Keratinocyte (primary cell): ENCODE measurements around the gene SERGEF. TPM values are rescaled to one million over a fixed set of nuclear protein-coding genes. Genes with fewer than 3 reads are reported as not detected.

Experiments used
- DNase-seq: peaks from one replicate; pipeline ENCODE4 v3.0.0-alpha.2; 2011; ENCODE audit warnings: low read depth, missing footprints, low spot score
- FAIRE-seq: peaks from 2 replicates; lab custom pipeline; 2011; peaks lifted over from hg19 to GRCh38; lab: Jason Lieb, UNC
- H2AFZ ChIP-seq: 2 replicates; pipeline ENCODE4 v1.6.0; 2012; ENCODE audit warnings: low read length, control low read depth, inconsistent platforms; ENCODE audit not compliant: control insufficient read depth
- H3K27ac ChIP-seq: 2 replicates; pipeline ENCODE4 v1.5.1; 2011; ENCODE audit warnings: low read length; ENCODE audit not compliant: control insufficient read depth, insufficient read depth
- H3K27me3 ChIP-seq: 3 replicates; pipeline ENCODE4 v1.6.0; 2011; ENCODE audit warnings: low read length; ENCODE audit not compliant: control insufficient read depth, insufficient read depth; ENCODE audit errors: extremely low read depth
- H3K36me3 ChIP-seq, 2 experiments: 2 replicates in 1 of 2; 3 replicates in 1 of 2; pipeline ENCODE4 v1.5.1; 2011; ENCODE audit warnings: low read length in 2 of 2, mild to moderate bottlenecking in 1 of 2; ENCODE audit not compliant: control insufficient read depth in 2 of 2, insufficient read depth in 2 of 2; ENCODE audit errors: extremely low read depth in 1 of 2
- H3K4me1 ChIP-seq: 3 replicates; pipeline ENCODE4 v1.5.1; 2011; ENCODE audit warnings: low read length; ENCODE audit not compliant: control insufficient read depth, insufficient read depth; ENCODE audit errors: extremely low read depth
- H3K4me2 ChIP-seq: 3 replicates; pipeline ENCODE4 v1.6.0; 2011; ENCODE audit warnings: low read depth, low read length; ENCODE audit not compliant: control insufficient read depth, insufficient read depth; ENCODE audit errors: extremely low read depth
- H3K4me3 ChIP-seq, 3 experiments: fragments of 200-600 bp in 1 of 3; sonication (generic) in 1 of 3; 2 replicates in 2 of 3; 3 replicates in 1 of 3; pipeline ENCODE4 v1.5.1; 2011 to 2016; ENCODE audit warnings: low read length in 3 of 3, mild to moderate bottlenecking in 3 of 3, control low read depth in 2 of 3, inconsistent platforms in 1 of 3, low read depth in 1 of 3, mixed read lengths in 1 of 3, mixed run types in 1 of 3, moderate library complexity in 1 of 3; ENCODE audit not compliant: control insufficient read depth in 2 of 3, insufficient read depth in 2 of 3; ENCODE audit errors: extremely low read depth in 1 of 3
- H3K79me2 ChIP-seq: 2 replicates; pipeline ENCODE4 v1.6.0; 2012; ENCODE audit warnings: low read length; ENCODE audit not compliant: control insufficient read depth, insufficient read depth
- H3K9ac ChIP-seq: 3 replicates; pipeline ENCODE4 v1.6.0; 2011; ENCODE audit warnings: low read length; ENCODE audit not compliant: control insufficient read depth, insufficient read depth; ENCODE audit errors: extremely low read depth
- H3K9me1 ChIP-seq: 3 replicates; pipeline ENCODE4 v1.6.0; 2011; ENCODE audit warnings: low read length; ENCODE audit not compliant: control insufficient read depth, insufficient read depth; ENCODE audit errors: extremely low read depth
- H3K9me3 ChIP-seq: 2 replicates; pipeline ENCODE4 v1.5.1; 2012; ENCODE audit warnings: low read depth, low read length; ENCODE audit not compliant: control insufficient read depth
- H4K20me1 ChIP-seq: 3 replicates; pipeline ENCODE4 v1.6.0; 2011; ENCODE audit warnings: low read length; ENCODE audit not compliant: control insufficient read depth, insufficient read depth; ENCODE audit errors: extremely low read depth
- CTCF ChIP-seq, 3 experiments: IDR thresholded peaks in 1 of 3; conservative IDR thresholded peaks in 1 of 3; optimal IDR thresholded peaks in 1 of 3; 2 replicates in 2 of 3; 3 replicates in 1 of 3; pipeline versions ENCODE3 to v1.5.1; 2011; ENCODE audit warnings: low read length in 3 of 3, mild to moderate bottlenecking in 3 of 3, moderate library complexity in 2 of 3, control low read depth in 1 of 3, inconsistent platforms in 1 of 3; ENCODE audit not compliant: insufficient read depth in 2 of 3; ENCODE audit errors: extremely low read depth in 1 of 3
- EZH2 ChIP-seq: IDR thresholded peaks from one replicate; pipeline ENCODE4 v1.6.1; 2012; ENCODE audit warnings: inconsistent platforms, mild to moderate bottlenecking, low read length, moderate library complexity
- dilution Hi-C: fragments of 300-500 bp; cut with MboI; formaldehyde crosslinking; loops from one replicate; pipeline ENCODE4 v1.7.0; 2020; ENCODE audit warnings: low sequenced_read_pairs; ENCODE audit not compliant: extremely low pct_ligation_motif_present
- polyA plus RNA-seq, 5 experiments: library from polyadenylated mRNA; depleted of rRNA in 3 of 5; stranded (reverse) in 3 of 5; stranded (forward) in 1 of 5; unstranded in 1 of 5; fragments of >200 nt; gene quantifications; 1 replicate in 1 of 5; 2 replicates in 3 of 5; 3 replicates in 1 of 5; pipeline versions ENCODE4 v1.2.1 to v1.2.3, GENCODE V29; 2011 to 2012; ENCODE audit warnings: missing spikeins in 2 of 5, low read depth in 1 of 5, low replicate concordance in 1 of 5

SERGEF gene
- polyA plus RNA-seq, 1 donor (not counting 4 experiments of a cell fraction or from before 2014, with no cell fraction given) = 15.6 TPM

GRCh38 chr11:17923217-17923616 lies 89.6 kb downstream of the SERGEF start:
- Histone ChIP-seq H3K79me2 (no peaks in the 10 kb centered on the region), H3K9me3 (no peaks in the 10 kb centered on the region), H3K9me1 (no peaks in the 10 kb centered on the region), H2AFZ (no peak overlapping the region), H3K27ac (no peak overlapping the region), H3K4me3 (no peak overlapping the region), H4K20me1 (no peaks in the 10 kb centered on the region), H3K27me3 (no peaks in the 10 kb centered on the region), H3K36me3 (peaks cover 0 to 2% of the 10 kb centered on the region in 2 experiments), H3K9ac (no peak overlapping the region), H3K4me2 (no peak overlapping the region), H3K4me1 (no peaks in the 10 kb centered on the region)
- DNase-seq (no peak), FAIRE-seq (no peak)
- dilution Hi-C loops = no loop called here
- no peak for TF ChIP-seq EZH2
- no peak for TF ChIP-seq CTCF (optimal IDR thresholded peaks at IDR 0.05 in 1 of 3, IDR thresholded peaks at IDR 0.05 in 1 of 3, conservative IDR thresholded peaks at IDR 0.05 in 1 of 3; ENCODE audit: extremely low read depth in 1 of 3, insufficient read depth in 2 of 3, low read length in 3 of 3)

- Histone ChIP-seq H3K4me3 (no peak overlapping the region), H3K4me1 (no peaks in the 10 kb centered on the region), H3K79me2 (no peaks in the 10 kb centered on the region), H3K36me3 (peaks cover 0 to 2% of the 10 kb centered on the region in 2 experiments), H3K27ac (no peak overlapping the region), H4K20me1 (no peaks in the 10 kb centered on the region), H2AFZ (no peak overlapping the region), H3K4me2 (no peak overlapping the region), H3K9me3 (no peaks in the 10 kb centered on the region), H3K9me1 (no peaks in the 10 kb centered on the region), H3K27me3 (no peaks in the 10 kb centered on the region), H3K9ac (no peak overlapping the region)
- FAIRE-seq (no peak), DNase-seq (no peak)
- TF ChIP-seq CTCF (optimal IDR thresholded peaks at IDR 0.05 in 1 of 3, IDR thresholded peaks at IDR 0.05 in 1 of 3, conservative IDR thresholded peaks at IDR 0.05 in 1 of 3; ENCODE audit: extremely low read depth in 1 of 3, insufficient read depth in 2 of 3, low read length in 3 of 3) = no peak
- TF ChIP-seq EZH2 = no peak
- dilution Hi-C loops = no loop called here
These were observed 90.4 kb downstream of the SERGEF start for GRCh38 chr11:17922416-17922788.
